Esophagus muscularis mucosa (tissue), 3 donors: Measurements from ENCODE around the gene PRKCE.

ENCODE experiments used
- POLR2A ChIP-seq: fragments of 450-650 bp; IDR thresholded peaks from one replicate; pipeline ENCODE4 v1.6.1; 2017; ENCODE audit warnings: antibody characterized with exemption, moderate library complexity, mild to moderate bottlenecking, low read depth
- POLR2AphosphoS5 ChIP-seq, 2 donors: sonication (generic); formaldehyde crosslinking; IDR thresholded peaks; one replicate each; pipeline ENCODE4 v1.6.1; 2017; ENCODE audit warnings: antibody characterized with exemption in 2 of 2
- TF ChIP-seq, protein P1 (sequence below), 3 experiments: fragments of 200-600 bp in 2 of 3; fragments of 450-650 bp in 1 of 3; sonication (generic) in 2 of 3; IDR thresholded peaks; one replicate each; pipeline ENCODE4 v1.5.1; 2017 to 2019; ENCODE audit warnings: antibody characterized with exemption in 3 of 3, mild to moderate bottlenecking in 2 of 3, moderate library complexity in 1 of 3

DNA sequence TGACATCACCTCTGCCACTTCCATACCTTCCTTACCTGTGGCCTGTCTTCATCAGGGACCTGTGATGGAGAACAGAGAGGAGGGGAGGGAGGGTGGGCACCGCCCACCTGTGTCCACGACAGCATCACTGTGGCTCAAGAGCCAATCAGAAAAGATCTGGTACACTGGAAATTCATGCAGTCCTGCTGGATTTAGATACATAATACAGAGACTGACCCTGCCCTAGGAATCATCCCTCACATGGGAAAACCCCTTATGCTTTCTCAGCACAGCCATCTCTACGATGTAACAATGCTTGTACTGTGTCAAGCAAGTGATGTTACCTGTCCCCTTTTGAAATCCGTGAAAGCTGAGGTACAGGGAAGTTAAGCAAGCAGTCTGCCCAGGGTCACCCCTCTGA lies 500.1 kb downstream of the PRKCE start:
- TF ChIP-seq, protein P1, sequence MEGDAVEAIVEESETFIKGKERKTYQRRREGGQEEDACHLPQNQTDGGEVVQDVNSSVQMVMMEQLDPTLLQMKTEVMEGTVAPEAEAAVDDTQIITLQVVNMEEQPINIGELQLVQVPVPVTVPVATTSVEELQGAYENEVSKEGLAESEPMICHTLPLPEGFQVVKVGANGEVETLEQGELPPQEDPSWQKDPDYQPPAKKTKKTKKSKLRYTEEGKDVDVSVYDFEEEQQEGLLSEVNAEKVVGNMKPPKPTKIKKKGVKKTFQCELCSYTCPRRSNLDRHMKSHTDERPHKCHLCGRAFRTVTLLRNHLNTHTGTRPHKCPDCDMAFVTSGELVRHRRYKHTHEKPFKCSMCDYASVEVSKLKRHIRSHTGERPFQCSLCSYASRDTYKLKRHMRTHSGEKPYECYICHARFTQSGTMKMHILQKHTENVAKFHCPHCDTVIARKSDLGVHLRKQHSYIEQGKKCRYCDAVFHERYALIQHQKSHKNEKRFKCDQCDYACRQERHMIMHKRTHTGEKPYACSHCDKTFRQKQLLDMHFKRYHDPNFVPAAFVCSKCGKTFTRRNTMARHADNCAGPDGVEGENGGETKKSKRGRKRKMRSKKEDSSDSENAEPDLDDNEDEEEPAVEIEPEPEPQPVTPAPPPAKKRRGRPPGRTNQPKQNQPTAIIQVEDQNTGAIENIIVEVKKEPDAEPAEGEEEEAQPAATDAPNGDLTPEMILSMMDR (IDR thresholded peaks at IDR 0.05), result no peak
- no peak for TF ChIP-seq POLR2A
- TF ChIP-seq POLR2AphosphoS5 (IDR thresholded peaks at IDR 0.05), result no peak
